ENCODE measurements around the gene KRTAP5-9.
"Not testable (repeated sequence)": the region's sequence is repeated elsewhere in the genome, so short reads cannot be mapped to it uniquely, and the experiment has no call there.

KRTAP5-9 gene, protein sequence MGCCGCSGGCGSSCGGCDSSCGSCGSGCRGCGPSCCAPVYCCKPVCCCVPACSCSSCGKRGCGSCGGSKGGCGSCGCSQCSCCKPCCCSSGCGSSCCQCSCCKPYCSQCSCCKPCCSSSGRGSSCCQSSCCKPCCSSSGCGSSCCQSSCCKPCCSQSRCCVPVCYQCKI

DNA sequence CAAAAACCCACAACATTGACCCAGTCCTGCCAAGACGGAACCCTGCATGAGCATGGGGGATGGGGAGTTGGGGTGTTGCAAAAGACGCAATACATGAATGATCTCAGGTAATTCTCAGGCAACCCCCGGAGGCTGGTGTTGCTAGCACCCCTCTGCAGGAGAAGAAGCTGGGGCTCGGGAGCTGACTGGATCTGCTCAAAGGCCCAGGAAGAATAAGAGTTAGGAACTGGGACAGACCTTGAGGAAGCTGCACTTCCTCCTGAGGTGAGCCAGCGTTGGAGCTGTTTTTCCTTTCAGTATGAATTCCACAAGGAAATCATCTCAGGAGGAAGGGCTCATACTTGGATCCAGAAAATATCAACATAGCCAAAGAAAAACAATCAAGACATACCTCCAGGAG, at the start of gene KRTAP5-9:
KRTAP5-9 (plus strand) TSS at position 301 of the 400 bp plus-strand sequence. CDS start 238 bp downstream, outside the sequence.
- DNase-seq: no peak

DNA sequence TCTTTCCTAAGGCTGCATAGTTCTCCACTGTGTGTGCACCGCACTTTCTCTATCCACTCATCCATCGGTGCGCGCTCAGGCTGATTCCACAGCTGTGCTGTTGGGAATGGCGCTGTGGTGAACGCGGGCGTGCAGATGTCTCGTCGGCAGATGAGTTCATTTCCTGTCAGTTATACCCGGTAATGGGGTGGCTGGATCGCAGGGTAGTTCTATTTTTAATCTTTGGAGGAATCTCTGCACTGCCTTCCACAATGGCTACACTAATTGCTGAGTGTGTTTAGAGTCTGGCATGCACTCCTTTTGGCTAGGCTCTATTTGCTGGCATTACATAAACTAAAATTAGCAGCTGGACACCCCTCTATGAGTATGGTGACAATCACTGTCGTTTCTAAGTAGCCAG, 49.1 kb upstream of the KRTAP5-9 start:
- no peak for DNase-seq

DNA sequence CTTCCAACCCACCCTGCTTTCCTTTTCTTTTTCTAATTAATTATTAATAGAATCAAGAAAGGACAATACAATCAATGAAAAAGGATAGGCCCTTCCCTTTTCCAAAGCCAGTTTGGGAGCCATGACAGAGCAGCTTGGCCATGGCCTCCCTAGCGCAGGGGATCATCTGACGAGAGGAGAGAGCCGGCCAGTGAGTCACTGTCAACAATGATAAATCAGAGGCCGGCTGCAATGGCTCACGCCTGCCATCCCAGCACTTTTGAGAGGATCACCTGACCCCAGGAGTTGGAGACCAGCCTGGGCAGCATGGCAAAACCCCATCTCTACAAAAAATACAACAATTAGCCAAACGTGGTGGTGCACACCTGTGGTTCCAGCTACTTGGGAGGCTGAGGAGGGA, 48.7 kb upstream of the KRTAP5-9 start:
- DNase-seq: no peak

DNA sequence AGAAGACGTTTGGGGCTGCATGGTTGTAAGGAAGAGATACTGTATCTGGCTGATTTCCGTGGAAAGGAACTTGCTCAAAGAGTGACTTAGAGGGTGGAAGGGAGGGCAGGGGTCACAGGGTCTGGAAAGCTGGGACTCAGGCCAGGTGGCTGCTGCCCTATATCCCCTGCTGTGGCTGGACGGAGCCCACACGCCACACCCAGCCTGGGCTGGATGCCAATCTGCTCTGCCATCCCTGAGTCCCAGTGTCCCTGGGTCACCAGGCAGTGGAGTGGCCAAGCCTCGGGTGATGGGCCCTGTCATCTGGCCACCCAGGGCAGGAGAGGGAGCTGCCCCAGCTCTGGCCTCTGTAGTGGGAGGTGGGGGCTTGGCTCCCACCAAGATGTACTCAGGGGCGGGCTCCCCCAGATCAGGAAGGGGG, 47.6 kb upstream of the KRTAP5-9 start:
- DNase-seq: no peak

DNA sequence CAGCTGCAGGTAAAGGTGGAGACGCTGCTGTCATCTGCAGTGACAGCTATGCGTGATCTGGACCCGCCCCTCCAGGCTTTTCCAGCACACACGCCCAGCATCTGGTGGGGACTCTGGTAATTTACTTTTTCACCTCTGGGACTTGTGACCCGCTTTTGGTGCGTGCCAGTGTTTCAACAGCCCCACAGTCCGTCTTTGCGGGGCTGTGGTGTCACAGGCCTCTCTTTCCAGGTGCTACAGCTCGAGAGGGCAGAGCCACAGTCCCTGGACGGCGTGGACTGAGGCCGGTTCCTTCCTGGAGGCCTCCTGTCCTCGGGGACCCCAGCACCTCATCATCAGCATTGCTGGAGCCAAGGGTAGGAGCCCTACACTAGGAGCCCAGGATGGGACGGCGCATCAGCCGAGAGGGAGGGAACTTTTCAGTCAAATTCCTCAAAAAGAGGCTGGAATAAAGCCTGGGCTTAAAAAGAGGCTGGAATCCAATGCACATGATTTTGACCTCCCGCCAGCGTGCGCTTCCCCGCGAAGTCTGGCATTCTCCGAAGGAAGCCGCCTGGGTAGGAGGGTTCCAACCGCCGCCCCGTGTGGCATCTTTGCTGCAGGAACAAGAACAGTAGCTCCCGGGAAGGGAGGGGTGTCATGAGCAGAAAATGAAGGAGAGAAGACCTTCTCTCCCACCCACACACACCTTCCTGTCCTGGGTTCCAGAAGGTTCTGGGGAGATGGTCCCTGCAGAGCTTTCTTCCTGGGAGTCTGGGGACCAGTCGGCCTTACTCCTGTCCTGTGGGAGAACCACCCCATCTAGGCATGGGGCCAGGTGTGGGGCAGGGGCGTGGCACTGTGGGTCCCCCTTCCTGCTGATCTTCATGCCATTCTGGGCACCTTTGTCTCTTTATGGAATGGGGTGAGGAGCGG, 46.9 kb upstream of the KRTAP5-9 start:
- DNase-seq: no peak

DNA sequence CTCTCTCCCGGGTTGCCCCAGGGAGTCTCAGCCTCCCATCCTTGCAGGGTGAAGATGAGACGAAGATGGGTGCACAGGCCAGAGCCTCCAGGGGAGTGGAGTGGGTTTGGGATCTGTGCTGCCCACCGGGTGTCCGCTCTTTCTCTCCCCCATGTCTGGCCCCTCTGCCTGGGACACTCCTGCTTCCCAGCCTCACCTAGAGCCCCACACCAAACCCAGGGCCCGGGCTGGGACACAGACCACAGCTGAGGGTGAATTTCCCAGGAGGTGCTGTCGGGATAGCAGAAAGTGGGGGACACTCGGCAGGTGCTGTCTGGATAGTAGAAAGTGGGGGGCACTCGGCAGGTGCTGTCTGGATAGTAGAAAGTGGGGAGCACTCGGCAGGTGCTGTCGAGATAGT, 46.2 kb upstream of the KRTAP5-9 start:
- DNase-seq: no peak

DNA sequence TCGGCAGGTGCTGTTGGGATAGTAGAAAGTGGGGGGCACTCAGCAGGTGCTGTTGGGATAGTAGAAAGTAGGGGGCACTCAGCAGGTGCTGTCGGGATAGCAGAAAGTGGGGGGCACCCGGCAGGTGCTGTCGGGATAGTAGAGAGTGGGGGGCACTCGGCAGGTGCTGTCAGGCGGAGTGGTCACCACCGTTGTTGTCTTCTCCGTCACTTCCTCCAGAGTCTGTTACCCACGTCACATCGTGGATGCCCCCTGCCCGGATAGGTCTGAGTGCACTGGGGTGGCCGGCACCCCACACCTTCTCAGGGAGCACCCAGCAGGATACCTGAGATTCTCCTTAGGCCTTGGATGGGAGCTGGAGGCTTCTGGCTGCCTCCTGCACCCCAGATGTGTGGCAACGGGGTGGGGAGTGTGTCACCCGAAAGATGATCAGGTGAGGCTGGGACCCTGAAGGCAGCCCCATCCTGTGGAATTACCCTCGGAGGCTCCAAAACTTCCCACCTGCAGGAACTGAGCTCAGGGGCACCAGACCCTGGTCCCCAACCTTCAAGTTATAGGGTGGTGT, 45.3 kb upstream of the KRTAP5-9 start:
- no peak for DNase-seq

DNA sequence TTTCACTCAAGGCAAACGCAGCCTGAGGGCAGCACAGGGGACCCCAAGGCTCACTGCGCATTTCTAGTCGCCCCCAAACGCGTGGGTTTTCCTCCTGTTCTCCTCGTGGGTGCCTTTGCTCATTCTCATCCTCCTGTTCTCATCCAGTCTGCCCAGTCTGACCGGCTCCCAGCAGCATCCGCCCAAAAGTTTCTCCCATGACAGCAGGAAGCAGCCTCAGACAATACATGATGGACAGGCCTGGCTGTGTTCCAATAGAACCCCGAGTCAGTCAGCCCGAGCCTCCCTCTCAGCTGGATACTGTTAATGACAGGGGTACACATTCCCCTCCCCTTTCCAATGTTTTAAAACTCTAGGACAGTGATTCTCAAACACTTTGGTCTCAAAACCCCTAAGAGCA, 43.7 kb upstream of the KRTAP5-9 start:
- DNase-seq: peak; percentile 2

DNA sequence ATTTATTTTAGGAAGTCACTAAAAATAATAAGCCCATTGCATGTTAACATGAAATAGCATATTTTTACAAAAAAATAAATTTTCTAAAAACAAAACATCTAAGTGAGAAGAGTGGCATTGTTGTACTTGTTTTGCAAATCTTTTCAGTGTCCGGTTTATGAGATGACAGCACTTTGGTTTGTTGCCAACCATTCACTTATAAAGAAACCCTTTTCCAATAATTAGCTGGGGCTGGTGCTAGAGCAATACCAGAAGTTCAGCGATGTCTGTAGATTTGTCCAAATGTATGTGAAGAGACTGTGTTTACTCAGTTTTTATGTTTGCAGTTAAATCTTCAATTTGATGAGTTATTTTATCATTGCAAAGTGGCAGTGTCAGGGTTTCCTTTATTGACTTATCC, 43.2 kb upstream of the KRTAP5-9 start:
- no peak for DNase-seq

DNA sequence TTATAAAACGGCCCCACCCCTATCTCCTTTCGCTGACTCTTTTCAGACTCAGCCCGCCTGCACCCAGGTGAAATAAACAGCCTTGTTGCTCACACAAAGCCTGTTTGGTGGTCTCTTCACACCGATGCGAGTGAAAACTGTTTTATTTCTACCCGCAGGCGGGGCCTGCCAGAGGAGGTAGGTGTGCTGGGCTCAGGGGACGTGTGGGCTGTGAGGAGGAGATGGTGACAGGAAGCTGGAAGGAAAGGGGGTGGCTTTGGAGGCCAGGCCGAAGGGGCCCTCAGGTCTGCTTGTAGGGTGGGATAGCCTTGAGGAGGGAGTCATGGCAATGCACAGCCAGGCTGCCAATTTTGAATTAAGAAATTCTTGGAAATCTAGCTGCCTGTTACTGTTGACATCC, 42.4 kb upstream of the KRTAP5-9 start:
- no peak for DNase-seq

DNA sequence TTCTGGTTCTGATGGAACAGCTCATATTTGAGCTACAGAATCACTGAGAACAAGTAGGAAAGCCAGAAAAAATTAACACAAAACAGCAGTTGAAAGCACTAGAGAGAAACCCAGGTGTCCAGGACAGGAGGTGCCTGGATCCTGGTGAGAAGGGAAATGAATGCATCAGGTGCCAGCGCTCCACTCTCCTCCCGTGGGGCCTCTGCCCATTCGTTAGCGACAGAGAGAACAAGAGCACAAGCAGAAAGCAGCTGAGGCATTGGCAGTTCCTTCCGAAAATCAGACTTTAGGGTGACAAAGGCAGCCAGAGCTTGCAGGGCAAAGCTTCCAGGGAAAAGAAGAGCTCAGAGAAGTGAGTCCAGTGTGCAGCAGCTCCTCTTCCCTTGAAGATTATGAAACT, 41.1 kb upstream of the KRTAP5-9 start:
- no peak for DNase-seq

DNA sequence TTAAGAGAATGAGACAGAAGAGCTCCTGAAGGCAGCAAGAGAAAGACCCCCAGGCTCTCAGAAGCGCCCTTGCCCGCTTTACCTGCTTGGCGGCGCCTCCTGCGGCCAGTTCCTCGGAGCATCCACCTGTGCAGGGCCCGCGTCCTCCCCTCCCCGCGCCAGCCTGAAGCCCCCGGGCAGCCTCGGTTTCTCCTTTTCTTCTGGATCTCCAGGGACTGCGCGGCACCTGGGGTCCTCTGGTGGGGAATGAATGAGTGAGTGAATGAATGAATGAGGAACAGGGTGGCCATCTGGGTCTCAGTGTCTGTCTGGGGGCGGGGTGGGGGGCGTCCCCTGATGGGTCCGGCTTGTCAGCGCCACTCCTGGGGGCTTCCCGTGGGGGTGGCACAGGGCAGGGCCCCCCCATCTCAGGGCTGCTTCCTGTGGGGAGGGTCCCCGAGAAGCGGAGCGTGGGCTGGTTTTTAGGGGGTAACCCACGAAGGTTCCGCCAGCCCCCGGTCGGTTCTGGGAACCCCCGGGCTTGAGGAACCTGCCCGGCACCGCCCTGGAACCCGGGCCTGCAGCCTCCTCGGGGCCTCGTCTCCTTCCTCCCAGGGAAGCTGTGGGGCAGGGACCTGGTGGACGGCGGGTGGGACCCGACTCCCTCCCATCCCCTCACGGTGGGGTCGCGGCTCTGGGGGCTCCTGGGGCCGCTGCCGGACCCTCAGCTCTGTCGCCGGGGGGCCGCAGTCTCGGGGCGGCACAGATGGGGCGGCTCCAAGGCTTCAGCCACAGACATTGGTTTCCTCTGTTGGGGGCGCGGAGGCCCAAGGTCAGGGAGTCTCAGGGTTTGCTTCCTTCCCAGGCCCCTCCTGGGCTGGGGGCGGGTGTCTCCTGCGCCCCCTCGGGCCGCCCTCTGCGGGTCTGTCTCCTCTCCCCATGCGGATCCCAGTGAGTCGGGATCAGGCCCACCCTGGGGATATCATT, 29.4 kb upstream of the KRTAP5-9 start:
- no peak for DNase-seq

DNA sequence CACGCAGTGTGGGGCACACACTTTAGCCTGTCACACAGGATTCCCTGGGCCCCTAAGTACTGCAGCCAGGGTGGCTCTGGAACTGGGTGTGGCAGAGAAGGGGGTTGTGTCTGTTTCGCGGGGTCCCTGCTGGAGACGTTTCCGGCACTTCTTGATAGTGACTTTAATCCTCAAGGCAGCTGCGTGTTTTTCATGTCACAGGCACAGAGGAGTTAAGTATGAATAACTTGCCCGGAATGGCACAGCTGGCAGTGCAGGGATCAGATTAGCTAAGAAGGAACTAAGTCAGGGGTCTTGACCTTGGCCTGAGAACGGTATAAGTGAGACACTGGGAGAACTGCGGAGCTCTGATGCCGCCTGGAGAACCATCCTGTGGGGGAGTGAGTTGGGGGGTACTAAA, 28.7 kb upstream of the KRTAP5-9 start:
- no peak for DNase-seq

DNA sequence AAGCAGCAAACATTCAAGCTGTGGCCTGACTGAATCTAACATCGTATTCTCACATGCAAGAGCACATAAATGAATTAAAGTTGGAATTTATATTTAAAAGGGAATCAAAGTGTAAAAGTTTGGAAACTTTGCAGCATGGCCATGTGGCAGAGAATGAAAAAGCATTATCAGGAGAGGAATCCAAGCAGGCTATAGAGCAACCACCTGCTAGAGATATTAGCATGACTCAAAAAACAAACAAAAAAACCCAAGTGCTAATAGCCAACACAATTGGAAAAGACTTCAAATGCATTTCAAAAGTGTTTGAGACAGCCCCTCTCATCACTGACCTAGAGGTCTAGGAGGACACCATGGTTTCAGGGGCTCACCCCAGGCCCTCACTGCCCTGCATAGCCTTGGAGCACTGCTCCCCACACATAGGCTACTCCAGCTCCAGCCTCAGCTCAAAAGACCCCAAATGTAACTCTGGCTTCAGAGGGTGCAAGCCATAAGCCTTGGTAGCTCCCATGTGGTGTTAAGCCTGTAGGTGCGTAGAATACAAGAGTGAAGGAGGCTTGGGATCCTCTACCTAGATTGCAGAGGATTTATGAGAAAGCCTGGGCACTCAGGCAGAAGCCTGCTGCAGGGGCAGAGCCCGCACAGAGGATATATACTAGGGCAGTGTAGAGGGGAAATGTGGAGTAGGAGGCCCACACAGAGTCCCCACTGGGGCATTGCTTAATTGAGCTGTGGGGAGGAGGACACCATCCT, 22.9 kb upstream of the KRTAP5-9 start:
- no peak for DNase-seq

DNA sequence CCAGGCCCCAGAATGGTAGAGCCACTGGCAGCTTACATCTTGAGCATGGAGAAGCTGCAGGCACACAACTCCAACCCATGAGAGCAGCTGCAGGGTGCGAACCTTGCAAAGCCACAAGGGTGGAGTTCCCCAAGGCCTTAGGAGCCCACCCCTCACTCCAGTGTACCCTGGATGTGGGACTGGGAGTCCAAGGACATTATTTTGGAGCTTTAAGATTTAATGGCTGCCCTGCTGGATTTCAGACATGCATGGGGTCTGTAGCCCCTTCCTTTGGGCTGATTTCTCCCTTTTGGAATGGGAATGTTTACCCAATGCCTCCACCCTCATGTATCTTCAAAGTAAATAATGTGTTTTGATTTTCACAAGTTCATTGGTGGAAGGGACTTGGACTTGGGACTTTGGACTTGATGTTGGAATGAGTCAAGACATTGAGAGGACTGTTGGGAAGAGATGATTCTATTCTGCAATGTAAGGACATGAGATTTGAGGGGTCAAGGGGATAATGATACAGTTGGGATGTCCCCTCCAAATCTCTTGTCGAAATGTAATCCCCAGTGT, 22.2 kb upstream of the KRTAP5-9 start:
- DNase-seq: no peak

DNA sequence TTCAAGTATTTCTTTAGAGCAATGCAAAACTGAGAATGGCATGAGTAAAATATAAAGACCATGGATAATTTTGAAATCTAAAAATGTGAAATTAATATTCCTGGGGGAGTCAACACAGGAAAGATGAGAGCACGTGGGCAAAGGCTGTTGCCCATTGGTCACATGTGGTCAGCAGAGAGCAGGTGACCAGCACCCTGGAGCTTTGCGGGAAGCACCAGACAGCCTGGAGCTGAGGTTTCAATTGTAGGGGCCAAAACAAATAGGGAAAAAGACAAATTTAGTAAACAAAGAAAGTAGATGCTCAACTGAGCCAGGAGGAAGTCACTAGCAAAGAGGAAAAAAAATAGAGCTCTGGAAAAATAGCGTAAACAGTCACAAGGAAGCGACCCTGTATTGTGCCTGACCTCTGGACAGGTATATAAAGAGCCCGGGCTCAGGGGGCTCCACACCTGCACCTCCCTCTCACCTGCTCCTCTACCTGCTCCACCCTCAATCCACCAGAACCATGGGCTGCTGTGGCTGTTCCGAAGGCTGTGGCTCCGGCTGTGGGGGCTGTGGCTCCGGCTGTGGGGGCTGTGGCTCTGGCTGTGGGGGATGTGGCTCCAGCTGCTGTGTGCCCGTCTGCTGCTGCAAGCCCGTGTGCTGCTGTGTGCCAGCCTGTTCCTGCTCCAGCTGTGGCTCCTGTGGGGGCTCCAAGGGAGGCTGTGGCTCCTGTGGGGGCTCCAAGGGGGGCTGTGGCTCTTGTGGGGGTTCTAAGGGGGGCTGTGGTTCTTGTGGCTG, 21.2 kb upstream of the KRTAP5-9 start, which contains the start of gene KRTAP5-7:
KRTAP5-7 (plus strand) TSS at position 472 of the 780 bp plus-strand sequence; CDS start at position 506, 34 bp downstream.
- DNase-seq: not testable (repeated sequence)

DNA sequence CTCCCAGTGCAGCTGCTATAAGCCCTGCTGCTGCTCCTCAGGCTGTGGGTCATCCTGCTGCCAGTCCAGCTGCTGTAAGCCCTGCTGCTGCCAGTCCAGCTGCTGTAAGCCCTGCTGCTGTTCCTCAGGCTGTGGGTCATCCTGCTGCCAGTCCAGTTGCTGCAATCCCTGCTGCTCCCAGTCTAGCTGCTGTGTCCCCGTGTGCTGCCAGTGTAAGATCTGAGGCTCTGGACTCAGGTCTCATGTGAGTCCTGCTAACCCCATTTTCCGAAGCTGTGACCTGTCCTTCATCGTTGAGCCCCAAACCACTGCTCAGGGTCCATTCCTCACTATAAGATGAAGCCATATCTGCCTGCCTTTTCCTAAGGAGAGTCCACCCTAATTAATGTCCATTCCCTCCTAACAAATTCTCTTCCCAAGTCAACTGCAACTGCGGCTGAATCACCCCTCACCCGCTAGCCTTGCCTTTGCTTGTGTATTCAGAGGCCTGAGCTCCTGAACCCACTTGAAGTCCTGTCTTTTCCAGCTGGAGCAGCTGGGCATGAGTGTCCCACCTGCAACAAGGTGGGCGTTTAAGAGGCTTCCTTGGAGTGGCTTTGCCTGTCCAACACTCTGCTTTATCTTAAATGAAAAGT, 20.5 kb upstream of the KRTAP5-9 start:
- no peak for DNase-seq

DNA sequence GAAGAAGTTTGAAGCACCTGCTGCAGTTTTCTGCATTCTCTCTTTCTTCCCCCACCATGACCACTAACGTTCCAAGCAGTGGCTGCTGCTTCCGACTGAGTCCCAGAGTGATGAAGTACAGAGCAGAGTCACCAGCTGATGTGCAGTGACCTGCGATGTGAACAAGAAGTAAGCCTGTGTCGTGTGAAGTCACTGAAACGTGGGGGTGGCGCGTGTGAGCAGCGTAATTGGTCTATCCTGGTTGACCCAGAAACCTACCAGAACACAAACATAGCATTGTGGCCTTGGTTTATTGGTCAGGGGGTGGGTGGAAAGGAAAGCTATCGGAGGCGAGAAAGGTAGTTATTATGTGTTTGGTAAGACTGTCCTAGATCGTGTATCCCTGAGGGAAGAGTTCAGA, 17.6 kb upstream of the KRTAP5-9 start:
- DNase-seq: no peak

DNA sequence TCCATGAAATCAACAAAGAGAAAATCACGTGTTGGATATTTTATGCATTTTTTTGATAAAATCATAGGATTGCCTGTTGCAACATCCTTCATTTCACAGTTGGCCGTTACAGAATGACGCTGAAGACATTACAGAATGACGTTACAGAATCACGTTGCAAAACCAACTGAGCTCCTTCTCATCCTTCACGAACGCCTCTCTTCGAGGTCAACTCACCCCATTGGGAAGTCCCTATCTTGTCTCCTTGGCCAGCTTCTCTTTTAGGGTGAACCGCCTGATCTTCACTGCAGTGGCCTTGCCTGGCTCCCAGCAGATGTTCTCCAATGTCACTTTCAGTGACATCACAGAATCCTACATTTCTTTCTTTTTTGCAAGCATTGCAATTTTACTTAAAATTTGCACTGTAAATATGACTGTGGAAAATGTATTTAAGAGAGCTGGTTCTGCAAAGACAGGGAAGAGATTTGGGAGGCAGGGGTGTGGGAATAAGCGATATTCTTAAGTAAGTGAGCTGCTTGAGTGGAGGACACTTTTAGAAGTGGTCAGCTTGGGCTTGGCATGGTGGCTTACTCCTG, 16.1 kb upstream of the KRTAP5-9 start:
- no peak for DNase-seq

Data from NCI-H2227 treated with DMSO at 0.1 percent for 48 hours (cell line).